ENCODE results near the gene TUBE1.
A peak's percentile ranks its signal among the peaks of the same experiment; 100 is the strongest.
"Not testable (repeated sequence)": the region's sequence is repeated elsewhere in the genome, so short reads cannot be mapped to it uniquely, and the experiment has no call there.

The TUBE1 gene, protein sequence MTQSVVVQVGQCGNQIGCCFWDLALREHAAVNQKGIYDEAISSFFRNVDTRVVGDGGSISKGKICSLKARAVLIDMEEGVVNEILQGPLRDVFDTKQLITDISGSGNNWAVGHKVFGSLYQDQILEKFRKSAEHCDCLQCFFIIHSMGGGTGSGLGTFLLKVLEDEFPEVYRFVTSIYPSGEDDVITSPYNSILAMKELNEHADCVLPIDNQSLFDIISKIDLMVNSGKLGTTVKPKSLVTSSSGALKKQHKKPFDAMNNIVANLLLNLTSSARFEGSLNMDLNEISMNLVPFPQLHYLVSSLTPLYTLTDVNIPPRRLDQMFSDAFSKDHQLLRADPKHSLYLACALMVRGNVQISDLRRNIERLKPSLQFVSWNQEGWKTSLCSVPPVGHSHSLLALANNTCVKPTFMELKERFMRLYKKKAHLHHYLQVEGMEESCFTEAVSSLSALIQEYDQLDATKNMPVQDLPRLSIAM

DNA sequence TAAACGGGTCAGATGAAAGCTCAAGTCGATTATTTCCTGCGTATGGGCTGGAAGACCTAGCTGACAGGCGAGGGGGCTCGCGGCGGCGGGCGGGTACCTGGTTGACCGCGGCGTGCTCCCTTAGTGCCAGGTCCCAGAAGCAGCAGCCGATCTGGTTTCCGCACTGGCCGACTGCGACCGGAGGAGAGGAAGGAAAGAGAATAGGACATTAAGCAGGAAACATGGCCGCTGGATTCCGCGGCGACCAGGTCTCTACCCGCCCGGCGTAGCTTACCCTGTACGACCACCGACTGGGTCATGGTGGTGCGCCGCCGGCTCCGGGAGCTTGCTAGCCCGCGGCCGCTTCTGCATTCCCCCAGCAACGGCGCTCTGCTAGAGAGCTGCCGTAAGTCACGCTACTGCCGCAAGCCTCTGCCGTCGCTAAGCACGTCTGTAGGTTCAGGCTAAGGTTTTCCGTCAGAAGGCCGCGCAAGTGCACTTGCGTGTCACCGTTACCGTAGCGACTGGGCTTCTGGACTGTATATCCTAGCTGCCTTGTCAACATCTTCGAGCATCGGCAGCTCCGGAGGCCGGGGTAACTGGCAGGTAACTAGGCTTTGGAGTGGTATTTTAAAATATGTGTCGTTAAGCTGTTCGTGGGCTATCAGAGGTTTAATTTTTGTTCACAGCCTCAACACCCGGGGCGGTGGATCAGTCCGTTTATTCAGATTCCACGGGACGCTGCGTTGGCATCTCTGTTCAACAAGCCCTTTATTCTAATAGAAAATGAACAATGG, at the start of gene TUBE1, which contains the start of gene FAM229B:
TSS of gene TUBE1 (minus strand) at position 347 of the 776 bp plus-strand sequence. CDS start at position 299, 48 bp downstream.
TSS of gene FAM229B (plus strand) at position 456 of the 776 bp plus-strand sequence. CDS start 11,693 bp downstream, outside the sequence.
- DNase-seq (ENCODE audit: low spot score) = peak; percentile 93

DNA sequence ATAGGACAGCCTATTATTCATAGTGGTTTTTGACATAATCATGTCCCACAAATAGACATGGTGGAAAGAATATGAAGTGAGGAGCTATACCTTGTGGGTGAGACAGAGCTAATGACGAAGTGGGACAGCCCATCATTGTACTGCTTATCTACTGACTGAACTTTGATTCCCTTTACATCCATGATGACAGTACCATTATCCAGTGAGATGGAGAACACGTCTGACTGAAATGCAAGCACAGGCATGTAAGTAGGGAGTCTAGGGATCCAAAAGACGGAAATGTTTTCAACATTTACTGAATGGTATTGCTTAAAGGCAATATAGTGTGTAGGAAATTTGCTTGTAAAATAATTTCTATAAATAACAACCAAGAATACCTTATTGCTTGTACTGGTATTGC, 43.6 kb upstream of the TUBE1 start:
- DNase-seq (ENCODE audit: low spot score) = no peak

DNA sequence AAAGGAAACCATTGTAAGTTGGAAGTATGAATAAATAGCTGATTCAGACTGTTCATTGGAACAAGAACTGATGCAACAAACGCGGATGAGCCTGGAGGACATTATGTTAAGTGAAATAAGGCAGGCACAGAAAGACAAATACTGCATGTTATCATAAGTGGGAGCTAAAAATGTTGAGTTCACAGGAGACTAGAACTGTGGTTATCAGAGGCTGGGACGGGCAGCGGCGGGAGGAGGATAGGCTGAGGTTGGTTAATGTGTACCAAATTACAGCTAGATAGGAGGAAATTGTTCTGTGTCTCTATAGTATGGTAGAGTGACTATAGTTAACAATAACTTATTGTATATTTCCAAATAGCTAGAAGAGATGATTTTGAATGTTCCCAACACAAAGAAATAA, 40.9 kb upstream of the TUBE1 start:
- DNase-seq (ENCODE audit: low spot score) = no peak

DNA sequence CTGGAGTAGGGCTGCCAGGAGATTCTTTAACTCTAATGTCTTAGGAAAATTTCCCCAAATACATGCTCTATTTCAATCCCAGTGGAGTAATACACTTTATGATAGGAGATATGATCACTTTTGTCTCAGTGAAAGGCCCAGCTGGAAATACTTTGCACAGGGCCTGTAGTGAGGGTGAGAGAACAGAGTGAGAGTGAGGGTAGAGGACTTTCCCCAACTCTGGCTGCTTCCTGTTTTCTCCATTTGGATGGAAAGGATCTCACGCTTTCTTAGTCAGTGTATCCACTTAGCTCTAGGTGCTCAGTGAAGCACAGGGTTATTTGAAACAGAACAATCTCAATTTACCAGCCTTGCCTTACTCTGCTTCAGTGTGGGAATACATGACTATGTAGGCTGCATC, 36.7 kb upstream of the TUBE1 start:
- no peak for DNase-seq (ENCODE audit: low spot score)

DNA sequence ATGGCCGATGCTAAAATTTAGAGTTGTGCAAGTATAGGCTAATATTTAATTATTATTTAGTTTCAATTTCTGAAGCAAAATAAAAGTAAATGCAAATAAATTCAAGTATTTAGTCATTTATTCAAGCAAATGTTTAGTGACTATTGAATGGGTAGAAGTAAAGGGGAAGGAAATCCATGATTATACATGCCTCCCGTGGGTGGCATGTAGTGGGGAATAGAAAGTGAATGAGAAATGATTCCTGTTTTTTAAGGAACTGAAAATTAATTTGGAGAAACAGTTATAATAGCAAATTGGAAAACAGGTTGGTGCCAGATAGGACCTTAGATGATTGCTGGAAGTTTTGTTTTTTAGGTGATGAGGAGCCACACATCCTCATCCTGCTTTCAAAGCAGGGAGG, 35.5 kb upstream of the TUBE1 start:
- no peak for DNase-seq (ENCODE audit: low spot score)

DNA sequence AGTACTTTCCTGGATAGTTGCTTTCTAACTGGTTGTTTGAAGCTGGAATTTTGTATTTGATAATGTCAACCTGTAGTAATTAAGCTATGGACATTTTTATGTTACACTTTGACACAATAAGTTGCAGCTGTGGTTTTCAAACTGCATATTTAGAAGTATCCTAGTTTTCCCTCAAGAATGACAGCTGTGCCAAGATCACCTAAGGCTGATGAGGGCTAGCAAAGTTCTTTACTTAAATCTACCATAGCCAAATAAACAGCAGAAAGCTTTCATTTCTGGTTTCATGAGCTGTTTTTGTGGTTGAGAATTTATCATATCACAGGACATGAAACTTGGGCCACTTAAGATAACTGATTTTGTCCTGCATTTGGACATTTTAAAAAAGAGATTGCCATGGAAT, 30.8 kb upstream of the TUBE1 start:
- DNase-seq (ENCODE audit: low spot score) = no peak

DNA sequence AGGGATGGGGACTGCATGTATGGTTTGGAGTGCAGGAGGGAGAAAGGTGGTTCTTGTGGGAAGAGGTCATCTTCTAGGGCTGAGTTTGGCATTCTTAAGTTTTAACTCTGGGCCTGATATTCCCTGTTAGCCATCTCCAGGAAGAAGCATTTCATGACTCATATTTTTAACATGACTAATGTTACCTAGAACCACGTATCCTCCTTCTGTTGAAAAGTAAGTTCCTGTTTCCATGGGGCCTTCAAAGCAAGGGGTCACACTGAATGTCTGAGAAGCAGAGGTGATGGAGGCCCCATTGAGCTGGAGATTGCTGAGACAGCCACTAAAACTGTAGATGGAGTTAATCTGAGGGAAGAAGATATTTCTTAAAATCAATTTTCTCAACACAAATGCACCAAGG, 30.3 kb upstream of the TUBE1 start:
- DNase-seq (ENCODE audit: low spot score) = no peak

DNA sequence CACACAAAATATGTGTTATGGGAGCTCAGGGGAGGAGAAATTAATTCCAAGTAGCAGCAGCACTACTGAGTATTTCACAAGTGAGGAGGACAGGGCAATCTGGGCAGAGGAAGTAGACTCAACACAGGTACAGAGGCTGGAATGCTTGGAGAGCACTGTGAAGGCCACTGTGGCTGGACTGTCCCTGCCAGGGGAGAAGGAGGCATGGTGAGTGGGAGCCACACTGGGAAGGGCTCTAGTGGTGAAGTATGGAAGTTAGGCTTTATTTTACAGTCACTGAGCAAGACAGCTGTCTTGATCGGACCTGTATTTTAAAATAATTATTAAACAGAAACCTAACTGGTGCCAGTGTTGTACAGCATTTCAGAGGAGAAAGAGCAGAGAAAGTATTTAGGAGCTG, 28.9 kb upstream of the TUBE1 start:
- no peak for DNase-seq (ENCODE audit: low spot score)

DNA sequence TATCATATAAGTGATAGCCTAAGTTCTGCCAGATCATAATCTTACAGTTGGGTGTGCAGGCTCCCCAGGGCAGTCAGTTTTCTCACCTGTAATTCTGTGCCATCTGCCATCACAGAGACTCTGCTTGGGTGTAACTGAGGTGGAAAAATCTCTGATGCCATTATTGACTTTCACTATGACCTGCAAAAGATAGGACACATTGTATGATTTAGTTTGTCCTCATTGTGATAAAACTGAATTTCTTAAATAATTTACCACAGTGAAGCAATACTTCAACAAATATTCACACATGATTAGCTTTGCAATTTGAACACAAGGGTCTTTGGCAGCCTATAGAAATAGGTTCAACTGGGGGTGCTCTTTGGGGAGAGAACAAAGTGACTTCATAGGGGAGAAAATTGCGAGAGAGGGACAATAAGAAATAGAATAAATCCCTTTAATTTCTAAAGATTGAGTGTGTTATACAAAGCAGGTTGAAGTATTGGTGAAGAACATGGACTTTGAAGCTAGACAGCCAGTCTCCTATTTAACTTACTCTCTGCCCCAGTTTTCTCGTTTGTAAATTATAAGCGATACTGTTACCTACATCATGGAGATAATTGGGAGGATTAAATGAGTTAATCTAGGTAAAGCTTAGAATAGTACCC, 27.4 kb upstream of the TUBE1 start:
- no peak for DNase-seq (ENCODE audit: low spot score)

DNA sequence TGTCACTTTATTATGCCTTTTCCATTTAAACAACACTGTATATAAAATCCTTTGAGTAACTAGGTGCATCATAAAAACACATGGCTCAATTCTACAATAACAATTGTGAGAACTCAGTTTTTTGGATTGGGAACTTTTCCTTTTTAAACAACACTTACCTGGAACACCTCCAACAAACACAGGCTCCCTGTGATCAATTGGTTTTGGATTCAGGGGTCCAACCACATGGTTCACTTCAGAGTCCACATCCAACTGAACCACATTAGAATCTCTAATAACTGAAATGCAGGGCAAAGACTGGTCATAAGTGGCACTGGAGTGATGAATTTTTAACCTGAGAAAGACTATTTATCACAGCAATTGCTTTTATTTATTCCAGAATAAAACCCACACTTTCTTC, 26.6 kb upstream of the TUBE1 start:
- no peak for DNase-seq (ENCODE audit: low spot score)

DNA sequence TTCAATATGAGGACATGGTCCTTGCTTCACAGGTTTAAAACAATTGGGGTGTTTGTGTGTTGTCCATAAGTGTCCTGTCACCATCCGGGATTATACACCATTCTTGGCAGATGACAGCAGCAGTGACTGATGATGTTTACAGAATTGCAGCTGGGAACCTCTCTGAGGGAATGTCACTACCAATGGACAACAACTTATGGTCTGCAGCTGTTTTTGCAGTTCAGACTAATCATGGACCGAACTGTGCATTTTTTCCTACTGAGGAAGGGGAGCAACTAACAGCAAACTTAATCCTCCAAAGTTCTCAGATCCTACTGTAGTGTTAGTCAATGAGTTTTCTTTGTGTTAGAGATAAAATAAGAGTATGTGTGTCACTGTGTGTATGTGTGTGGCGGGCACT, 26.1 kb upstream of the TUBE1 start:
- DNase-seq (ENCODE audit: low spot score) = no peak

DNA sequence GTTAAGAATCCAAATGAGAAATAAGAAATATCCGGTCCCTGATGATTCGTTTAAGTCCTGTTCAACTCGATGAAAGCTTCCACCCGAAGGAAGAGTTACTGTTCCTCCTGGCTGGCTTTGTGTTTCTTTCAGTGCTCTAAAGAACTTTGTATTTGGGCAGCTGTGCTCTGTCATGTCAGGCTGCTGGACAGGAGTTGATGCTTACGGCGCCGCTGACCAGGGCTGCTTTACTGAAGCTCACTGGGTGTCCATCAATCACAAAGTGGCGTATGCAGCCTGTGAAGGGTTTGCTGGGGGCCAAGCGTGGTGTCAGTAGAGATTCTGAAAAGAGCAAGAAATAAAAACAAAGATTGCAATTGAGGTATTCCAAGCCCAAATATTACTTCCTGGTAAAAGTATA, 22.0 kb upstream of the TUBE1 start:
- no peak for DNase-seq (ENCODE audit: low spot score)

DNA sequence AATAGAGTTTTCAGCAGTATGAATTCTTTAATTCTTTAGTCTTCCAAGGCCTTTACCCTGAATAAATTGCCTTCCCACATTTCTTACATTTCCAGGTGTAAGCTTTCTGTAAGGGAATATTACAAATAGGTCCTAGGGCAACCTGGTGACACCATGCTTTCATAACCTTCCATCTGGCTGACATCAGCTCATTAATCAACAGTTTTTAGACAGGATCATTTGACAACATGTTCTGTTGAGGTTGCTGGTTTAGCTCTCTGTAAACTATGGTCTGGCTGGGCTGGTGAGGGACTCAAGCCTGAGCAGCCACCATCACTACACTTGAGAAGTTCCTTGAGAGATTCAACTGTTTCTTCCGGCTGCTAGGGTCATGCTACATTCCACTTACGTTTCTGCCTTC, 19.3 kb upstream of the TUBE1 start:
- DNase-seq (ENCODE audit: low spot score) = no peak

DNA sequence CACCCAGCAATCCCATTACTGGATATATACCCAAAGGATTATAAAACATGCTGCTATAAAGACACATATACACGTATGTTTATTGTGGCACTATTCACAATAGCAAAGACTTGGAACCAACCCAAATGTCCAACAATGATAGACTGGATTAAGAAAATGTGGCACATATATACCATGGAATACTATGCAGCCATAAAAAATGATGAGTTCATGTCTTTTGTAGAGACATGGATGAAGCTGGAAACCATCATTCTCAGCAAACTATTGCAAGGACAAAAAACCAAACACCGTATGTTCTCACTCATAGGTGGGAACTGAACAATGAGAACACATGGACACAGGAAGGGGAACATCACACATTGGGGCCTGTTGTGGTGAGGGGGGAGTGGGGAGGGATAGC, 18.7 kb upstream of the TUBE1 start:
- DNase-seq (ENCODE audit: low spot score) = not testable (repeated sequence)

DNA sequence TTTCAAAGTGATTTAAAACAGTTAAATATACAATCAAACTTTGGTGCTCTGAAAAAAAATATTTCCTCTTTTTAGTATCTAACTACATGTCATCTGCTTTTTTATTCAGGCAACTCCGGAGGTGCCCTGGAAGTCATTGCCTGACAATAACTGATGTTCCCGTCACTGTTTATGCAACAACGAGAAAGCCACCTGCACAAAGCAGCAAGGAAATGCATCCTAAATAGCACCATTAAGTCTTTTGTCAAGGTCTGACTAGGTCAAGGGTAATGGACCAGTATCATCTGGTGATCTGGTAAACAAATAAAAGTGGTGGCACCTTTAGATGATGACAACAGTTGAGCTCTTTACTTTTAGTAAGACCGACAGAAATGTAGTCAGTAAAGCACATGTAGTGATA, 13.3 kb upstream of the TUBE1 start:
- no peak for DNase-seq (ENCODE audit: low spot score)

DNA sequence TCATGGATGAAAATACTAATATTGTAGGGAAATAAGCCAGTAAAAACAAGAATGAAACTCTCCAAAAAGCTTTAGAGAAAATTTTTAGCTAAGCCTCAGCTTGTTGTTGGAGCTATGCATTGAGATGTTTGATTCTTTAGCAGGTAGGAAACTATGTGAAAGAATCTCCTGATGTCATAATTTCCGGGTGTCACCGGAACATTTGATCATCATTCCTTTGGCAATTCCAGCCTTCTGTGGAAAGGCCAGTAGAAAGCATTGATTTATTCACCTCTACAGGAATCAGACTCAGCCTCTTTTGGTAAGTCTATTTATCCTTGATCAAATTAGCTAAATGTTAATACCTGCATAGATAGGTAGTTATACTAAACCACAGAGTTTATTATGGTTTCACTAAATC, 9.6 kb upstream of the TUBE1 start:
- DNase-seq (ENCODE audit: low spot score) = no peak

DNA sequence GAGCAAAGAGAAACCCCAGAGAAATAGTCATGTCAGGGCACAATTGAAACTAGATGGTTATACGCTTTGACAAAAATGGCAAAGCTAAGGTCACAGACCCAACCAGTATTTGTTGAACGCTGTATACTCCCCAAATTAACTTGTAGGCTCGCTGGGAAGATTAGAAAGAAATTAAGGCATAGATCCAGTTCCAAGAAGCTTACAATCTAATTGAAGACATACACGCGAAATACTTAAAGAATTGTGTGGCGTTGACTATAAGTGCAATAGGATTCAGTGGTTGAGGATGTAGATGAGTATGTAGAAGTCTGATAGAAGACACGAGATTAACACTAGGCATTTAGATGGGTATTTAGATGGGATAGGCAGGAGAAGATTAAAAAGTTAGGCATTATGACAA, 634 bp upstream of the TUBE1 start:
- no peak for DNase-seq (ENCODE audit: low spot score)

DNA sequence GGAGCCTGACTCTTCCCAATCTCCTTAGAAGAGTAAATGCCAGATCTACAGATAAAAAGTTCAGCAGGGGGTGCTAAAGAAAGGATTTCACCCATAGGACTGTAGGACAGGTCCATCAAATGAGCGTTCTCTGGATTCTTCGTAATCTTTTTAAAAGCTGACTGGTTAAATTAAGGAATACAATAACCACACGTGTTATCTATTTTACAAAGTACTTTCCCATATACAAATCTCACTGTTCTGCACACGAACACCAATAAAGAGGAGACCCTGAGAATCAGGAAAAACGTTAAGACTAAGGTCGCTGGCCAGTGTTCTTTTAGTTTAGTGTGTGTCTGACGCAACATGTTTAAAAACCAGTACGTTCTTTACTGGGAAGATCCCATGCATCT, 542 bp downstream of the TUBE1 start:
- DNase-seq (ENCODE audit: low spot score) = peak; percentile 2

DNA sequence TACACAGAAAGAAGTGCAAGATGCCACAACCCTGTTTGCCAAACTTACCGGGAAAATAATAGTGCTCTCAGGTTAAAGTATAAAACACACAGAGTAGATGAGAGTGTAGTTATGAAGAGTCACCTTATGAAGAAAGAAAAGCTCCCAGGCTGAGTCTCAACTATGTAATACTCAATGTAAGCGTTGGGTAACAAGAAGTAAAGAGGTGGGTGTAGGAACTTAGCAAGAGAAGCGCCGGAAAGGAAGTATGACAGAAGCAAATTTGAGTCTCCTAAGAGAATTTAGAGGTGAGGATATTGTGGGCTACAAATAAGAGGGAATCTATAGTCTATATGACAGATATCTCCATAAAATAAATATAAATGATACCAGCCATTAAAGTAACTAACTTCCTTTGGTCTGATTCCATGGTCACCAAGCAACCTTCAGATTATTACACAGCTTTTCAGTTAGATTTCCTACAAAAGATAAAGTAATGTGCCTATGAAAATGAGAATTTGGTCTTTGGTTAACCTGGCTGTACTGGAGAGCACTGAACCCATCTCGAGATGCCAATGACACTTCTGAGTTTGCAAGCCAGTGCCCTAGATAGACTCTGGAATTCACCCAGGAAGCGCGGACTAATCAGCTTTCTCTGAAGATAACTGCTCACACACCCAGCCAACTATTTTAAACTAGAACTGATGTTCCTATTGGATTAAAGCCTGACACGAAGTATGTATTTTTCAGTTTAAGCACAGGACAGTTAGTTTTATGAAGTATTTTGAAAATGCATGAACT, 1.8 kb downstream of the TUBE1 start:
- DNase-seq (ENCODE audit: low spot score) = no peak

DNA sequence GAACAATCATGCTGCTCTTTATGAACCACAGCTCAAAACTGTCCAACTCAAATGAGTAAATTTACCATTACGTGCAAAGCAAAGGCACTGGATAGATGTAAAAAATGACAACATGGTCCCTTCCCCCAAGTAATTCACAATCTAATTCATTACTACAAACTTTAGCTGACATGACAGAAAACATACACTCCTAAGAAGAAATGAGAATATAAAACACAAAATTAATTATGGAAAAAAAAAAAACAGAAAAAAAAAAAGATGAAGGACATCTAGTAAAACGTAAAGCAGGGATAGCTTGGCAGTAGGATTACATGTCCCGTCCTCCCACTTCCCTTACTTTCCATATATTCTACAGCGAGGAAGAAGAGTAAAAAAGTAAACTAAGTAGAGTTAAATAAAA, 5.7 kb downstream of the TUBE1 start:
- DNase-seq (ENCODE audit: low spot score) = no peak

DNA sequence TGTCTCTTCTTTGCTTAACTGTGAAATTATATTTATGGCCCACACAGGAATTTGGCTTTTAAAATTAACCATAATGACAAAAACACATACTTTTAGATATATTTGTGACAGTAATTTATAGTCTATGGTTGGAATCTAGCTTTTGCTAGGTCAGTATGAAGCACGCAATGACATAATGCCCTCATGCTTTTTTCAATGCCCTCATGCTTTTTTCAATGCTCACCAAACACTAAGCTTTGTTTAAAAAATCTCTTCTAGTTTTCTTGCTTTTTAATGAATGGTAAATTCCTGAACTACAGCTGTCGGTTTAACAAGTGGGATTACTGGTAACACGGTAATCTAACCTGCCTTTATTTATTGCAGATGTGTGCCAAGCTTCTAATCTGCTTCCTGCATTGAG, 20.7 kb downstream of the TUBE1 start:
- DNase-seq (ENCODE audit: low spot score) = no peak

DNA sequence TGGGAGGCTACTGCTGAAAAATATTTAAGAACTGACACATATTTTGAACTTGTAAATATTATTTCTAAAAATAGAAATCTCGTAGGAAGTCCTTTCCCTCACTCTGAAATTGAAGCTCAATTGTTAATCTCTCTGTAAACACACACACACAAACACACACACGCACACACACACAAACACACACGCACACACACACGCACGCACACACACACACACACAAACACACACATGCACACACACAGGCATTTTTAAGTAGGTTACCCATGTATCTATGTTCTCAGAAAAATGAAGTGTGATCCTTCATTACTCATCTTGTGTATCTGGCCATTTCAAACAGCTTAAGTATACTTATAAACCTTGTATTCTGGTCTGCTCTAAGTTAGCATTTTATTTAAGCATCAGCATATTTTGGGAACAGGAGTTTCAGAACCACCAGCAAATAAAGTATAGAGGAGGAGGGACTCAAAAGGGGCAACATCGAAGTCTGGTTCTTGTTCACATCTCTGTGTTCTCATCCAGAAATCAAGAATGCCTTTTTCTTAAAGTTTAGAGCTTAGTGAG, 21.8 kb downstream of the TUBE1 start:
- DNase-seq (ENCODE audit: low spot score) = no peak

All from CD4-positive, alpha-beta T cell treated with Interleukin-2 at 100 ng/mL for 4 hours (primary cell).